DND-41 (cell line): Measurements from ENCODE around the gene PRKAR2B.
A peak's percentile ranks its signal among the peaks of the same experiment; 100 is the strongest.

Experiments used
- ATAC-seq: fragments of 200-7000 bp; cut with Tn5 transposase; 3 replicates; pipeline ENCODE4 v1.9.1; 2021; ENCODE audit warnings: low read depth; ENCODE audit not compliant: insufficient read depth
- DNase-seq: peaks from one replicate; pipeline ENCODE4 v3.0.0-alpha.2; 2020
- H2AFZ ChIP-seq: 2 replicates; pipeline ENCODE4 v1.6.0; 2012; ENCODE audit warnings: low read depth, low read length
- H3K27ac ChIP-seq: 2 replicates; pipeline ENCODE4 v1.5.1; 2012; ENCODE audit warnings: low read length, inconsistent platforms
- H3K27me3 ChIP-seq: fragments of 200-600 bp; sonication (generic); 2 replicates; pipeline ENCODE4 v1.6.0; 2012; ENCODE audit warnings: low read length, mild to moderate bottlenecking, inconsistent platforms; ENCODE audit not compliant: insufficient read depth, poor library complexity
- H3K36me3 ChIP-seq: 2 replicates; pipeline ENCODE4 v1.5.1; 2012; ENCODE audit warnings: low read length, inconsistent platforms; ENCODE audit not compliant: insufficient read depth
- H3K4me1 ChIP-seq: 2 replicates; pipeline ENCODE4 v1.5.1; 2012; ENCODE audit warnings: mild to moderate bottlenecking, low read length; ENCODE audit not compliant: insufficient read depth
- H3K4me2 ChIP-seq: 2 replicates; pipeline ENCODE4 v1.6.0; 2012; ENCODE audit warnings: mild to moderate bottlenecking, moderate library complexity, low read length, inconsistent platforms; ENCODE audit not compliant: insufficient read depth
- H3K4me3 ChIP-seq, 2 experiments: fragments of 200-600 bp in 1 of 2; shearing (Covaris generic) in 1 of 2; 2 replicates each; pipeline ENCODE4 v1.5.1; 2012 to 2016; ENCODE audit warnings: inconsistent platforms in 2 of 2, low read length in 2 of 2, mild to moderate bottlenecking in 2 of 2, low read depth in 1 of 2, moderate library complexity in 1 of 2
- H3K79me2 ChIP-seq: 2 replicates; pipeline ENCODE4 v1.6.0; 2012; ENCODE audit warnings: low read length, inconsistent platforms; ENCODE audit not compliant: insufficient read depth
- H3K9ac ChIP-seq: 2 replicates; pipeline ENCODE4 v1.6.0; 2012; ENCODE audit warnings: low read depth, mild to moderate bottlenecking, inconsistent platforms, low read length, moderate library complexity
- H3K9me3 ChIP-seq: 2 replicates; pipeline ENCODE4 v1.5.1; 2012; ENCODE audit warnings: low read length, moderate library complexity, mild to moderate bottlenecking, inconsistent platforms; ENCODE audit not compliant: insufficient read depth, severe bottlenecking
- H4K20me1 ChIP-seq: 2 replicates; pipeline ENCODE4 v1.6.0; 2012; ENCODE audit warnings: low read length; ENCODE audit not compliant: insufficient read depth
- CTCF ChIP-seq: IDR thresholded peaks from 2 replicates; pipeline ENCODE4 v1.5.1; 2012; ENCODE audit warnings: borderline replicate concordance, low read length, moderate library complexity, mild to moderate bottlenecking; ENCODE audit not compliant: poor library complexity, severe bottlenecking; ENCODE audit errors: extremely low read depth
- EZH2 ChIP-seq: IDR thresholded peaks from 3 replicates; pipeline ENCODE4 v1.6.1; 2012; ENCODE audit warnings: borderline replicate concordance, low read depth, mild to moderate bottlenecking, moderate library complexity, low read length, inconsistent platforms; ENCODE audit not compliant: severe bottlenecking

PRKAR2B gene

DNA sequence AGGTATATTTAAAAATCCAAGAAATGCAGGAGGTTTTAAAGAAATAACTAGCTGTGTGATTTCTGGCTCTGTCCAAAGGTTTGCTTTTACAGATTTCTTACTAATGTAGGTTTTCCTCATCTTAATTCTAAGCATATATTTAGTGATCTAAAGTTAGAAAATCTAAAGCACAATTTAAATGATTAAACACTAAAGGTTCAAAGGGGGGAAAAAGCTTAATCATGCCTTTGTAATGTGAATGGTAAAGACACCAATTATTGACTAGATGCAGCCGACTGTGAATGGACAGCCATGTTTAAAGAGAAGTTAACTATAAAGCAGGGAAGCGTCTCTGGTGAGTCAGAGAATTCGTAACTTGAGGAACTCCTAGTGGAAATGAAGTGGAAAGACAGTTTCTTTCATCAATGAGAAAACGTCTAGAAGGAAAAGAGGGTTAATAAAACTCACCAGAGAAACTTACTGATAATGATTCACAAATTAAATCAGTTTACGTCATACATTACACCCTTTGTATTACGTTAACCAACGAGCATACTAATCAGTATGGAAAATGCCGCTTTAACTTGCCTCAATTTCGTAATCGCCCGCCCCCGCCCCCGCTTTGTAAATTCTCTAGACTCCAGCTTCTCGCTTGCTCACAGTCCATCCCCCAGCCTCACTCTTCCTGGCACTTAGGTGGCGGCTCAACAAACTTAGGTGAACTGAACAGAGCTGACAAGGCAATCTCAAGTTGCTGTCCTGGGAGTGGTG is 123.2 kb downstream of the PRKAR2B start:
- H2AFZ ChIP-seq = peak overlapping the region; percentile 88
- H3K27ac ChIP-seq = peak overlapping the region; percentile 72
- ATAC-seq (no peak), DNase-seq (peak; percentile 14)
- peaks cover 5% of the 10 kb centered on the region for H3K27me3 ChIP-seq
- H3K79me2 ChIP-seq = peaks cover 35% of the 10 kb centered on the region
- peak overlapping the region; percentile 54 for H3K9ac ChIP-seq
- peak overlapping the region; percentile 43 to 75 for H3K4me3 ChIP-seq
- TF ChIP-seq EZH2 = no peak
- peak; percentile 52 for TF ChIP-seq CTCF
- H3K4me2 ChIP-seq = peak overlapping the region; percentile 93
- H4K20me1 ChIP-seq = peaks cover 10% of the 10 kb centered on the region
- peaks cover 3% of the 10 kb centered on the region; the same call in 1 of the 2 replicates for H3K36me3 ChIP-seq
- no peaks in the 10 kb centered on the region for H3K9me3 ChIP-seq
- peaks cover 32% of the 10 kb centered on the region for H3K4me1 ChIP-seq

DNA sequence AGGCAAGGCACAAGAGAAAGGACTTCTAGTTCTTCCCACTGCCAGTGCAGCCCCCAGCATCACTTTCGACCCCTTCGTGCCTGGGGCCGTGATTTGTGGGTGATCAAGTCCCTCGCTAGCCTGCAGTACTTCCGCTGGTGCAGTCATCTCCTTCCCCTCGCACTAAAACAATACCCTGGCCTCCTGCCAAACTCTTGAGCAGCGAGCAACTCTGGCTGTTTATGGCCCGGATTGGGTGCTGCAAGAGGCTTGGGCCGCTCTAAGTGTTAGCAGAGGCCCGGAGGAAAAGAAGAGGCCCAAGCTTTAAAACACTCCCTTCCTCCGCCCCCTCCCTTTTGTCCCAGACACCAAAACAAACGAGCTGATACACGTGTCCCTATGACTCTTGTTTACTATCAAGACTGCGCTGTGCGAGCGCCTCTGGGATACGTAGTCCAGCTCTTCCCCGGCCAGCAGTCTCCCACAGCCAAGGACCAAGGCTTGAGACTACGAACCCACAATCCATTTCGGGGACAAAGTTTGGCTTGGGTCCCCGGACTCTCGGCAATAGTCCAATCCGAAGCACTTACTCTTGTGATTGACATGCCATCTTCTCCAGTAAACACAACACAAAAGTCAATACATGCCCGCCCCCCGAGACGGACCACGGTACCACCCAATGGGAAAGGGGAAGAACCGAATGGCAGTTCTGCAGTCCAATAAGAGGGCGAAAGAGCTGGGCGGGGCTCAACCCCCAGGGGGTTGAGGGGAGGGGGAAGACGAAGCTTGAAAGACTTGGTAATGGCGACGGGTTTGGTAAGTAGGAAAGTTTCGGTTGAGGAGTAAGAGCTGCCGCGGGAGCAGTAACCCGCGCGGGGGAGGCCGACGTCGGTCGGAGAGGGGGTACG is 124.0 kb downstream of the PRKAR2B start, which contains the start of gene HBP1:
Gene HBP1, plus strand, starts transcription at position 771 of the 887 bp plus-strand sequence. CDS start 10,891 bp downstream, outside the sequence.
- H2AFZ ChIP-seq = peak within 1 kb of the TSS; percentile 88

More for the DNA sequence above, 124.0 kb downstream of the PRKAR2B start, which contains the start of gene HBP1:
- peak within 1 kb of the TSS; percentile 71 for H3K9ac ChIP-seq
- H3K4me2 ChIP-seq = peak within 1 kb of the TSS; percentile 93
- H3K27ac ChIP-seq = peak within 1 kb of the TSS; percentile 89
- peaks cover 43% of the 10 kb centered on the region for H3K79me2 ChIP-seq
- peaks cover 32% of the 10 kb centered on the region for H3K4me1 ChIP-seq
- peak; percentile 99 for DNase-seq
- peak within 1 kb of the TSS; percentile 74 to 83 for H3K4me3 ChIP-seq
- no peaks in the 10 kb centered on the region for H3K9me3 ChIP-seq
- peaks cover 18% of the 10 kb centered on the region for H4K20me1 ChIP-seq
- peaks cover 5% of the 10 kb centered on the region for H3K27me3 ChIP-seq
- ATAC-seq = peak; percentile 90
- peaks cover 3% of the 10 kb centered on the region; the same call in 1 of the 2 replicates for H3K36me3 ChIP-seq
- TF ChIP-seq CTCF = no peak
